RWPE1 (cell line): ENCODE measurements around the gene KCNIP1.

ENCODE experiments used
- CTCF ChIA-PET: fragments of 350-600 bp; sonication (Branson Sonifier 250); formaldehyde crosslinking; extraction: SDS; loops from one replicate; lab custom pipeline; 2021; lab: Yijun Ruan, JAX
- POLR2A ChIA-PET: fragments of 400-600 bp; formaldehyde crosslinking; extraction: SDS; loops from one replicate; lab custom pipeline; 2020; ENCODE audit warnings: antibody characterized with exemption; ENCODE audit not compliant: low non-redundant PET; lab: Yijun Ruan, JAX
- DNase-seq: peaks from one replicate; pipeline ENCODE4 v3.0.0; 2012; ENCODE audit warnings: low spot score
- H3K27ac ChIP-seq: fragments of 450-650 bp; 2 replicates; pipeline ENCODE4 v1.5.1; 2017
- CTCF ChIP-seq: fragments of 450-650 bp; conservative IDR thresholded peaks from 2 replicates; pipeline ENCODE4 v1.5.1; 2017; ENCODE audit warnings: low read depth, mild to moderate bottlenecking

Gene KCNIP1

DNA sequence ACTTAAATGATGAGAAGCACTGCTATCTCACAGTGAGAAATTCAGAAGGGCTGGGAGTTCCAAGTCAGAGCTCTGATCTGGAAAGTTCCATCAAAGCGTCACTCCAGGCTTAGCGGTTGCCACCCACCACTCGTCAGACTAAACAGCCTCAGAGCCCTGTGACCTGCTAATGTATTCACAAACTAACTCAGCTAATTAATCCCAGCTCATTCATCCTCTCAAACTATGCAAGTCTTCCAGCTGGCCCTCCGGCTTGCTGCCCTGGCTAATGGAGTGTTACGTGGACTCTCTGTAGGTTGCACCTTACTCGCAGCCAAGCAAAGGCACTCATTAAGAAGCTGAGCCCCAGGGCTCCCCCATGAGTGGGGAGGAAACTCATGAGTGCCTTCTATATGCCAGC is 197.5 kb downstream of the KCNIP1 start:
- CTCF ChIA-PET, result no interaction called here
- H3K27ac ChIP-seq, result no peak overlapping the region
- TF ChIP-seq CTCF, result no peak
- no peak for DNase-seq
- POLR2A ChIA-PET, result no interaction called here

- TF ChIP-seq CTCF, result no peak
- no peak for DNase-seq
- ChIA-PET POLR2A (no interaction called here), CTCF (no interaction called here)
- no peak overlapping the region for H3K27ac ChIP-seq
Observed at GRCh38 chr5:170704417-170705192, 200.8 kb downstream of the KCNIP1 start.

DNA sequence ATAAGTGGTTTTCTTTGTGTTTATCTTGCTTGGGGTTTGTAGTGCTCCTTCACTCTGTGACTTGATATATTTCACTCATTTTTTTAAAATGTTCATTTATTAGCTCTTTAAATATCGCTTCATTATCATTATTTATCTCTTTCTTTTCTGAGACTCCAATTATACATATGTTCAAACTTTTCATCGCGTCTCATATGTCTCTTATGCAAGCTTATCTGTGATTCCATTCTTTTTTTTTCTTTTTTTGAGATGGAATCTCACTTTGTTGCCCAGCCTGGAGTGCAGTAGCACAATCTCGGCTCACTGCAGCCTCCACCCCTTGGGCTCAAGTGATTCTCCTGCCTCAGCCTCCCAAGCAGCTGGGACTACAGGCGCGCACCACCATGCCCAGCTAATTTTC is 205.8 kb downstream of the KCNIP1 start:
- TF ChIP-seq CTCF, result no peak
- CTCF ChIA-PET, result interaction anchor here (0.6 to 0.7 kb wide), 2 partner anchors 38 to 627 kb away, joined by 5 to 8 read pairs; no protein-coding TSS in a partner anchor
- POLR2A ChIA-PET, result no interaction called here
- H3K27ac ChIP-seq, result no peak overlapping the region
- no peak for DNase-seq

DNA sequence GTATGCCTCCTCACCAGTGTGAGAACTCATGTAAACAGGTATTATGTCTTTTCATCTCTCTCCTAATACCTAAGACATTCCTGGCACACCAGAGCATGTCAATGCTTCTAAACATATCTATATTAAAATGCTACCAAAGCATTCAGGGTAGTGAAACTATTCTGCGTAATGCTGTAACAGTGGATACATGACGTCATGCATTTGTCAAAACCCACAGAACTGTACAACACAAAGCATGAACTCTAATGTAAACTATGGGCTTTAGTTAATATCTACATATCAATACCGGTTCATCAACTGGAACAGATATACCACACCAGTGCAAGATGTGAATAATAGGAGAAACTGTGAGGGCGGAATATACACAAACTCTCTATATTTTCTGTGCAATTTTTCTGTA is 207.5 kb downstream of the KCNIP1 start:
- no peak for TF ChIP-seq CTCF
- no peak for DNase-seq
- ChIA-PET POLR2A (no interaction called here), CTCF (no interaction called here)
- H3K27ac ChIP-seq, result no peak overlapping the region

- CTCF ChIA-PET, result no interaction called here
- no peak for DNase-seq
- no peak overlapping the region for H3K27ac ChIP-seq
- TF ChIP-seq CTCF, result no peak
- POLR2A ChIA-PET, result no interaction called here
Observed at GRCh38 chr5:170715141-170715540, 211.3 kb downstream of the KCNIP1 start.

GRCh38 chr5:170716396-170716795 is 212.6 kb downstream of the KCNIP1 start:
- DNase-seq, result no peak
- TF ChIP-seq CTCF, result no peak
- H3K27ac ChIP-seq, result no peak overlapping the region
- CTCF ChIA-PET, result interaction anchor here (0.7 to 0.8 kb wide), 2 partner anchors 28 to 105 kb away, joined by 3 read pairs; no protein-coding TSS in a partner anchor
- POLR2A ChIA-PET, result no interaction called here
